Activated T-helper 2 cell treated with anti-CD3 and anti-CD28 coated beads, Interferon-gamma antibody, Interleukin-2, Interleukin-4, amounts not matched to agents 10 μg/mL and 5 μg/mL and 100 μg/mL, durations not matched to agents 14 hours and 24 hours and 36 hours (primary cell): Measurements from ENCODE around the gene ARHGAP31. TPM values are rescaled to one million over a fixed set of nuclear protein-coding genes. Genes with fewer than 3 reads are reported as not detected.

Experiments
- DNase-seq: peaks from one replicate; pipeline ENCODE4 v3.0.0; 2021; ENCODE audit warnings: low spot score
- H3K27ac Mint-ChIP-seq: one replicate; pipeline ENCODE4 v1.8.0; 2021; ENCODE audit warnings: mixed read lengths
- H3K27me3 Mint-ChIP-seq: one replicate; pipeline ENCODE4 v1.8.0; 2021; ENCODE audit warnings: low read depth, mixed read lengths
- H3K36me3 Mint-ChIP-seq: one replicate; pipeline ENCODE4 v1.8.0; 2021; ENCODE audit warnings: low read depth, mixed read lengths
- H3K4me1 Mint-ChIP-seq: one replicate; pipeline ENCODE4 v1.8.0; 2021; ENCODE audit warnings: low read depth, mixed read lengths
- H3K4me3 Mint-ChIP-seq: one replicate; pipeline ENCODE4 v1.8.0; 2021; ENCODE audit warnings: low read depth, mild to moderate bottlenecking, moderate library complexity, mixed read lengths
- H3K9me3 Mint-ChIP-seq: one replicate; pipeline ENCODE4 v1.8.0; 2021; ENCODE audit warnings: mixed read lengths
- intact Hi-C: fragments of 100-400 bp; cut with micrococcal nuclease; formaldehyde crosslinking; loops from one replicate; pipeline ENCODE4 v1.15.1; 2023
- total RNA-seq: library from RNA; stranded (reverse); gene quantifications from 2 replicates; pipeline ENCODE4 v1.2.3, GENCODE V29; 2022

ARHGAP31 gene
- total RNA-seq, 1 donor from 2014 or later, result 13.2 TPM

GRCh38 chr3:119288669-119289403 is 5.3 kb upstream of the ARHGAP31 start:
- Mint-ChIP-seq H3K9me3 (peaks cover 50% of the 10 kb centered on the region), H3K4me1 (peaks cover 17% of the 10 kb centered on the region), H3K4me3 (no peak overlapping the region), H3K27ac (no peak overlapping the region), H3K27me3 (peaks cover 50% of the 10 kb centered on the region), H3K36me3 (peaks cover 15% of the 10 kb centered on the region)
- intact Hi-C loops, result no loop called here
- DNase-seq, result no peak

GRCh38 chr3:119289404-119289770 is 4.8 kb upstream of the ARHGAP31 start:
- no peak overlapping the region for H3K27ac Mint-ChIP-seq
- peaks cover 14% of the 10 kb centered on the region for H3K36me3 Mint-ChIP-seq
- H3K9me3 Mint-ChIP-seq, result peaks cover 44% of the 10 kb centered on the region
- no peak for DNase-seq
- intact Hi-C loops, result no loop called here
- peaks cover 49% of the 10 kb centered on the region for H3K27me3 Mint-ChIP-seq
- no peak overlapping the region for H3K4me3 Mint-ChIP-seq
- H3K4me1 Mint-ChIP-seq, result peaks cover 17% of the 10 kb centered on the region

GRCh38 chr3:119290613-119291012 is 3.6 kb upstream of the ARHGAP31 start:
- H3K9me3 Mint-ChIP-seq, result peaks cover 32% of the 10 kb centered on the region
- DNase-seq, result no peak
- peaks cover 37% of the 10 kb centered on the region for H3K27me3 Mint-ChIP-seq
- H3K27ac Mint-ChIP-seq, result no peak overlapping the region
- peaks cover 23% of the 10 kb centered on the region for H3K4me1 Mint-ChIP-seq
- no peak overlapping the region for H3K4me3 Mint-ChIP-seq
- H3K36me3 Mint-ChIP-seq, result peaks cover 14% of the 10 kb centered on the region
- intact Hi-C loops, result loop anchor here (5.0 to 10.0 kb wide), 3 partner anchors 107 to 264 kb away; partner anchors contain the start of genes CD80 and TIMMDC1

GRCh38 chr3:119291062-119291700 is 3.0 kb upstream of the ARHGAP31 start:
- H3K27ac Mint-ChIP-seq, result no peak overlapping the region
- H3K9me3 Mint-ChIP-seq, result peaks cover 26% of the 10 kb centered on the region
- peaks cover 14% of the 10 kb centered on the region for H3K36me3 Mint-ChIP-seq
- peaks cover 29% of the 10 kb centered on the region for H3K4me1 Mint-ChIP-seq
- intact Hi-C loops, result loop anchor here (5.0 to 10.0 kb wide), 3 partner anchors 106 to 264 kb away; partner anchors contain the start of genes CD80 and TIMMDC1
- no peak for DNase-seq
- H3K4me3 Mint-ChIP-seq, result no peak overlapping the region
- H3K27me3 Mint-ChIP-seq, result peaks cover 32% of the 10 kb centered on the region

- peak overlapping the region; percentile 3 for H3K27ac Mint-ChIP-seq
- DNase-seq, result no peak
- H3K36me3 Mint-ChIP-seq, result peaks cover 17% of the 10 kb centered on the region
- peak overlapping the region; percentile 81 for H3K4me3 Mint-ChIP-seq
- H3K9me3 Mint-ChIP-seq, result peaks cover 11% of the 10 kb centered on the region
- H3K27me3 Mint-ChIP-seq, result peaks cover 26% of the 10 kb centered on the region
- H3K4me1 Mint-ChIP-seq, result peaks cover 42% of the 10 kb centered on the region
- intact Hi-C loops, result loop anchor here (2.0 to 10.0 kb wide), 4 partner anchors 18 to 262 kb away; partner anchors contain the start of genes CD80 and TIMMDC1
Observed at GRCh38 chr3:119292666-119293065, 1.5 kb upstream of the ARHGAP31 start.

GRCh38 chr3:119293105-119293870 is 895 bp upstream of the ARHGAP31 start:
- peaks cover 15% of the 10 kb centered on the region for H3K36me3 Mint-ChIP-seq
- no peak for DNase-seq
- H3K4me1 Mint-ChIP-seq, result peaks cover 48% of the 10 kb centered on the region
- peak overlapping the region; percentile 81 for H3K4me3 Mint-ChIP-seq
- peaks cover 22% of the 10 kb centered on the region for H3K27me3 Mint-ChIP-seq
- intact Hi-C loops, result loop anchor here (2.0 to 10.0 kb wide), 4 partner anchors 18 to 262 kb away; partner anchors contain the start of genes CD80 and TIMMDC1
- H3K9me3 Mint-ChIP-seq, result peaks cover 5% of the 10 kb centered on the region
- peak overlapping the region; percentile 86 for H3K27ac Mint-ChIP-seq

GRCh38 chr3:119294696-119295671 is 801 bp downstream of the ARHGAP31 start:
- H3K9me3 Mint-ChIP-seq, result no peaks in the 10 kb centered on the region
- H3K27me3 Mint-ChIP-seq, result peaks cover 15% of the 10 kb centered on the region
- H3K4me1 Mint-ChIP-seq, result peaks cover 51% of the 10 kb centered on the region
- intact Hi-C loops, result loop anchor here (1.0 to 10.0 kb wide), 10 partner anchors 16 to 799 kb away; partner anchors contain the start of genes B4GALT4, CD80, COX17 and GSK3B
- DNase-seq, result peak; percentile 20
- peaks cover 16% of the 10 kb centered on the region for H3K36me3 Mint-ChIP-seq
- peak overlapping the region; percentile 81 for H3K4me3 Mint-ChIP-seq
- H3K27ac Mint-ChIP-seq, result peak overlapping the region; percentile 76

GRCh38 chr3:119295816-119296726 is 1.9 kb downstream of the ARHGAP31 start:
- Mint-ChIP-seq H3K4me1 (peaks cover 48% of the 10 kb centered on the region), H3K27me3 (peaks cover 10% of the 10 kb centered on the region), H3K9me3 (no peaks in the 10 kb centered on the region), H3K4me3 (peak overlapping the region; percentile 81), H3K36me3 (peaks cover 16% of the 10 kb centered on the region), H3K27ac (peak overlapping the region; percentile 57)
- DNase-seq, result no peak
- intact Hi-C loops, result loop anchor here (1.0 to 10.0 kb wide), 5 partner anchors 15 to 381 kb away; partner anchors contain the start of genes B4GALT4, CD80 and COX17

GRCh38 chr3:119296727-119297122 is 2.5 kb downstream of the ARHGAP31 start:
- intact Hi-C loops, result loop anchor here (10.0 kb wide), 1 partner anchor 258 kb away; the partner anchor contains the start of gene CD80
- Mint-ChIP-seq H3K27me3 (peaks cover 7% of the 10 kb centered on the region), H3K4me1 (peaks cover 55% of the 10 kb centered on the region)

GRCh38 chr3:119297169-119297568 is 3.0 kb downstream of the ARHGAP31 start:
- Mint-ChIP-seq H3K4me1 (peaks cover 59% of the 10 kb centered on the region), H3K4me3 (peak overlapping the region; percentile 0), H3K36me3 (peaks cover 20% of the 10 kb centered on the region), H3K27ac (peak overlapping the region; percentile 0), H3K27me3 (peaks cover 7% of the 10 kb centered on the region), H3K9me3 (no peaks in the 10 kb centered on the region)
- intact Hi-C loops, result loop anchor here (10.0 kb wide), 1 partner anchor 258 kb away; the partner anchor contains the start of gene CD80
- DNase-seq, result no peak

More at GRCh38 chr3:119296727-119297122, 2.5 kb downstream of the ARHGAP31 start:
- DNase-seq, result no peak
- Mint-ChIP-seq H3K27ac (no peak overlapping the region), H3K9me3 (no peaks in the 10 kb centered on the region), H3K36me3 (peaks cover 16% of the 10 kb centered on the region), H3K4me3 (peak overlapping the region; percentile 44)

GRCh38 chr3:119298565-119298941 is 4.4 kb downstream of the ARHGAP31 start:
- no peak overlapping the region for H3K4me3 Mint-ChIP-seq
- no peak overlapping the region for H3K27ac Mint-ChIP-seq
- peaks cover 30% of the 10 kb centered on the region for H3K36me3 Mint-ChIP-seq
- no peak for DNase-seq
- intact Hi-C loops, result loop anchor here (10.0 kb wide), 1 partner anchor 256 kb away; the partner anchor contains the start of gene CD80
- peaks cover 54% of the 10 kb centered on the region for H3K4me1 Mint-ChIP-seq
- no peaks in the 10 kb centered on the region for H3K9me3 Mint-ChIP-seq
- peaks cover 2% of the 10 kb centered on the region for H3K27me3 Mint-ChIP-seq
